ENCODE measurements around the gene CD14. TPM values are rescaled to one million over a fixed set of nuclear protein-coding genes. Genes with fewer than 3 reads are reported as not detected.
"Not testable (repeated sequence)": the region's sequence is repeated elsewhere in the genome, so short reads cannot be mapped to it uniquely, and the experiment has no call there.

CD14 gene
- total RNA-seq, 1 donor from 2014 or later: 26.2 TPM

DNA sequence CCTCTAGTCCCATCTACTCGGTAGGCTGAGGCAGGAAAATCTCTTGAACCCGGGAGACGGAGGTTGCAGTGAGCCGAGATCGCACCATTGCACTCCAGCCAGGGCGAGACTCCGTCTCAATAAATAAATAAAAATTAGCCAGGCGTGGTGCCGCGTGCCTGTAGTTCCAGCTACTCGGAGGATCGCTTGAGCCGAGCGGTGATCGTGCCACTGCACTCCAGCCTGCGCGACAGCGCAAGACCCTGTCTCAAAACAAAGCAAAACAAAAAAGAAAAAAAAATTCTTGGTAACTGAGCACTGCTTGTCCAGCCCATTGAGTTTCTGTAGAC is 31.0 kb upstream of the CD14 start:
- no peaks in the 10 kb centered on the region for H3K27me3 ChIP-seq (ENCODE audit: low read depth)
- no peak for DNase-seq
- peak overlapping the region; percentile 83 for H3K4me3 ChIP-seq
- TF ChIP-seq, protein P1, sequence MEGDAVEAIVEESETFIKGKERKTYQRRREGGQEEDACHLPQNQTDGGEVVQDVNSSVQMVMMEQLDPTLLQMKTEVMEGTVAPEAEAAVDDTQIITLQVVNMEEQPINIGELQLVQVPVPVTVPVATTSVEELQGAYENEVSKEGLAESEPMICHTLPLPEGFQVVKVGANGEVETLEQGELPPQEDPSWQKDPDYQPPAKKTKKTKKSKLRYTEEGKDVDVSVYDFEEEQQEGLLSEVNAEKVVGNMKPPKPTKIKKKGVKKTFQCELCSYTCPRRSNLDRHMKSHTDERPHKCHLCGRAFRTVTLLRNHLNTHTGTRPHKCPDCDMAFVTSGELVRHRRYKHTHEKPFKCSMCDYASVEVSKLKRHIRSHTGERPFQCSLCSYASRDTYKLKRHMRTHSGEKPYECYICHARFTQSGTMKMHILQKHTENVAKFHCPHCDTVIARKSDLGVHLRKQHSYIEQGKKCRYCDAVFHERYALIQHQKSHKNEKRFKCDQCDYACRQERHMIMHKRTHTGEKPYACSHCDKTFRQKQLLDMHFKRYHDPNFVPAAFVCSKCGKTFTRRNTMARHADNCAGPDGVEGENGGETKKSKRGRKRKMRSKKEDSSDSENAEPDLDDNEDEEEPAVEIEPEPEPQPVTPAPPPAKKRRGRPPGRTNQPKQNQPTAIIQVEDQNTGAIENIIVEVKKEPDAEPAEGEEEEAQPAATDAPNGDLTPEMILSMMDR (IDR thresholded peaks at IDR 0.05; ENCODE audit: borderline replicate concordance): no peak
- peaks cover 31% of the 10 kb centered on the region for H3K4me1 ChIP-seq
- H3K9me3 ChIP-seq (replicated peaks): no peaks in the 10 kb centered on the region
- H3K27ac ChIP-seq (replicated peaks): peak overlapping the region; percentile 97
- peaks cover 58% of the 10 kb centered on the region for H3K36me3 ChIP-seq
- intact Hi-C loops (cut with micrococcal nuclease): no loop called here

GRCh38 chr5:140660371-140660770 is 27.4 kb upstream of the CD14 start:
- peaks cover 78% of the 10 kb centered on the region for H3K36me3 ChIP-seq
- H3K4me3 ChIP-seq; H3K27me3 ChIP-seq (ENCODE audit: low read depth); intact Hi-C loops (cut with micrococcal nuclease); DNase-seq; H3K27ac ChIP-seq (replicated peaks); H3K9me3 ChIP-seq (replicated peaks): not testable (repeated sequence)
- H3K4me1 ChIP-seq: peaks cover 17% of the 10 kb centered on the region

GRCh38 chr5:140658870-140659269 is 25.9 kb upstream of the CD14 start:
- Histone ChIP-seq H3K27ac (replicated peaks) (no peak overlapping the region), H3K36me3 (peaks cover 93% of the 10 kb centered on the region), H3K4me3 (no peak overlapping the region), H3K9me3 (replicated peaks) (no peaks in the 10 kb centered on the region), H3K4me1 (peaks cover 5% of the 10 kb centered on the region), H3K27me3 (ENCODE audit: low read depth) (no peaks in the 10 kb centered on the region)
- TF ChIP-seq, protein P1 (IDR thresholded peaks at IDR 0.05; ENCODE audit: borderline replicate concordance): no peak
- no peak for DNase-seq
- intact Hi-C loops (cut with micrococcal nuclease): no loop called here

DNA sequence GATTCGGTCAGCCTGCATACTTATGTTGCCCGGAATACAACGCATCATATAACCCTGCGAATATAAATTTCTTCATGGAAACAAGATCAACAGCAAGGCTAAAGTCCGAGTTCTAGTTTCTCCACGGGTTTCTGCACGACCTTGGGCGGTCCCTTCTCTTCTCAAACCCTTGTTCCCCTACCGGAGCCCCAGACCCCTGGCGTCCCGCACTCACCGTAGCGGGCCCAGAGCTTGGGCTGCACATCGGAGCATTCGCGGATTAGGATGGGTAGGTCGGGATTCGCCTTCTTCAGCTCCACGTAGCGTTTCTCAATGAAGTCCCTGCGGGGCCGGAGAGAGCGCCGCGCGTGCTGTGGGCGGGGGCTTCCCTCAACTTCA is 14.1 kb upstream of the CD14 start:
- Histone ChIP-seq H3K9me3 (replicated peaks) (no peaks in the 10 kb centered on the region), H3K27me3 (ENCODE audit: low read depth) (no peaks in the 10 kb centered on the region), H3K4me3 (peak overlapping the region; percentile 87), H3K27ac (replicated peaks) (peak overlapping the region; percentile 90), H3K36me3 (peaks cover 71% of the 10 kb centered on the region), H3K4me1 (peaks cover 64% of the 10 kb centered on the region)
- intact Hi-C loops (cut with micrococcal nuclease): loop anchor here (10.0 kb wide), 1 partner anchor 102 kb away; the partner anchor contains the start of gene EIF4EBP3
- DNase-seq: no peak
- TF ChIP-seq, protein P1 (IDR thresholded peaks at IDR 0.05; ENCODE audit: borderline replicate concordance): no peak

DNA sequence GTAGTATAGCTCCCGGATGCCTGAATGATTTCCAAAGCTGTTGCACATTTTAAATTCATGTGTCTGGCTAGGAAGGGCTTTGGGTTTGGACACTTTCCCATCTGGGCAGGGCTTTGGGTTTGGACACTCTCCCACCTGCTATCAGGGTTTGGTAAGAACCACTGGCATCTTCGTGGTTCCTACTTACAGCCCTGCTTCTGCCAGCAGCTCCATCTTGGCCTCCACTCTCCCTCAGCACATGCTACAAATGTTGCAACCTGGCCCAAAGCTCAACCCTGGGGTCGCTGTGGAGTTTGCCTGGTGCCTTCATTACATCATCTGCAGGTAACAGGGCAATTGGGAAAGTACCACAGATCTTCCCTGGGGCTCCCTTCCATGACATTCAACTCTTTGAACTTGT is 9.7 kb upstream of the CD14 start:
- TF ChIP-seq, protein P1 (IDR thresholded peaks at IDR 0.05; ENCODE audit: borderline replicate concordance): no peak
- Histone ChIP-seq H3K4me1 (peaks cover 68% of the 10 kb centered on the region), H3K9me3 (replicated peaks) (no peaks in the 10 kb centered on the region), H3K27me3 (ENCODE audit: low read depth) (no peaks in the 10 kb centered on the region), H3K36me3 (peaks cover 44% of the 10 kb centered on the region), H3K4me3 (no peak overlapping the region), H3K27ac (replicated peaks) (no peak overlapping the region)
- no peak for DNase-seq
- intact Hi-C loops (cut with micrococcal nuclease): loop anchor here (10.0 kb wide), 1 partner anchor 98 kb away; the partner anchor contains the start of gene EIF4EBP3

DNA sequence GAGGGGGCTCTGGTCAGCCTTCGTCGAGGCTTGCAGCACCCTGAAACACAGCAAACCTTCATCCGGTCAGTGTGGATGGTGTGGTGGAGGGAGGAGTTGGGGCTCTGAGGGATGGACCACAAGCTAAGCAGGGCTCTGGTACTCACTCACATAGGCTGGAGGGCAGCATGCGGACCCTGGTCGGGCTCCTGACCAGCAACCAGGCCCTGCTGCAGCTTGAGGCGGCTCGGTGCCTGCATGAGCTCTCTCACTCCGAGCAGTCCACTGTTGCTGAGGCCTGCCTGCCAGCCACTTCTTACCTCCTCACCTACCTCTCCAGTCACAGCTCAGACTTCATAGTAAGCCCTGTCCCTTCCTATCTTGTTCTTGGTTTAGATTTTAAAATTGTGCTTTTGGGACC is 8.7 kb upstream of the CD14 start:
- no peaks in the 10 kb centered on the region for H3K9me3 ChIP-seq (replicated peaks)
- no peak overlapping the region for H3K4me3 ChIP-seq
- peaks cover 44% of the 10 kb centered on the region for H3K36me3 ChIP-seq
- H3K27ac ChIP-seq (replicated peaks): no peak overlapping the region
- intact Hi-C loops (cut with micrococcal nuclease): loop anchor here (10.0 kb wide), 1 partner anchor 97 kb away; the partner anchor contains the start of gene EIF4EBP3
- peaks cover 61% of the 10 kb centered on the region for H3K4me1 ChIP-seq
- TF ChIP-seq, protein P1 (IDR thresholded peaks at IDR 0.05; ENCODE audit: borderline replicate concordance): no peak
- H3K27me3 ChIP-seq (ENCODE audit: low read depth): no peaks in the 10 kb centered on the region
- no peak for DNase-seq

Measured in left ventricle myocardium inferior (tissue), 1 donor.